K562 (cell line): ENCODE data around the gene CHPF2.

Experiments
- EZH2 ChIP-seq: IDR thresholded peaks from 2 replicates; pipeline ENCODE4 v1.6.1; 2012; ENCODE audit warnings: low read depth, mild to moderate bottlenecking, inconsistent platforms, low read length, borderline replicate concordance
- FOSL1 ChIP-seq: fragments of 200-800 bp; sonication (Bioruptor generic); conservative IDR thresholded peaks from 2 replicates; pipeline ENCODE4 v1.6.1; 2016; ENCODE audit warnings: missing genetic modification characterization, missing compliant biosample characterization
- GABPA ChIP-seq: fragments of 200-800 bp; sonication (Bioruptor generic); conservative IDR thresholded peaks from 2 replicates; pipeline ENCODE4 v1.6.1; 2016; ENCODE audit warnings: low read depth, missing genetic modification characterization, missing compliant biosample characterization
- KDM1A ChIP-seq, 2 experiments: fragments of 450-650 bp; IDR thresholded peaks; 2 replicates each; pipeline ENCODE4 v1.6.1; 2016; ENCODE audit warnings: mild to moderate bottlenecking in 2 of 2
- RNF2 ChIP-seq: sonication (generic); IDR thresholded peaks from 2 replicates; pipeline ENCODE4 v1.6.1; 2016
- STAT5B ChIP-seq: fragments of 250-450 bp; sonication (Bioruptor Pico); IDR thresholded peaks from 2 replicates; pipeline ENCODE4 v1.8.0; 2021; ENCODE audit warnings: mild to moderate bottlenecking, inconsistent platforms
- TCF7 ChIP-seq: sonication (generic); IDR thresholded peaks from 2 replicates; pipeline ENCODE4 v1.6.1; 2016; ENCODE audit warnings: antibody characterized with exemption, borderline replicate concordance
- ZNF174 ChIP-seq: fragments of 250-450 bp; sonication (Bioruptor Pico); IDR thresholded peaks from 2 replicates; pipeline ENCODE4 v1.4.0; 2020; ENCODE audit warnings: mild to moderate bottlenecking
- TF ChIP-seq, protein P1 (sequence below), 3 experiments: IDR thresholded peaks in 2 of 3; conservative IDR thresholded peaks in 1 of 3; 2 replicates each; pipeline ENCODE4 v1.5.1; 2011 to 2012; ENCODE audit warnings: low read length in 3 of 3, mild to moderate bottlenecking in 3 of 3, control low read depth in 2 of 3, improper control_type of control experiment in 1 of 3, inconsistent platforms in 1 of 3, low read depth in 1 of 3, mixed read lengths in 1 of 3, moderate library complexity in 1 of 3; ENCODE audit not compliant: insufficient read depth in 2 of 3

DNA sequence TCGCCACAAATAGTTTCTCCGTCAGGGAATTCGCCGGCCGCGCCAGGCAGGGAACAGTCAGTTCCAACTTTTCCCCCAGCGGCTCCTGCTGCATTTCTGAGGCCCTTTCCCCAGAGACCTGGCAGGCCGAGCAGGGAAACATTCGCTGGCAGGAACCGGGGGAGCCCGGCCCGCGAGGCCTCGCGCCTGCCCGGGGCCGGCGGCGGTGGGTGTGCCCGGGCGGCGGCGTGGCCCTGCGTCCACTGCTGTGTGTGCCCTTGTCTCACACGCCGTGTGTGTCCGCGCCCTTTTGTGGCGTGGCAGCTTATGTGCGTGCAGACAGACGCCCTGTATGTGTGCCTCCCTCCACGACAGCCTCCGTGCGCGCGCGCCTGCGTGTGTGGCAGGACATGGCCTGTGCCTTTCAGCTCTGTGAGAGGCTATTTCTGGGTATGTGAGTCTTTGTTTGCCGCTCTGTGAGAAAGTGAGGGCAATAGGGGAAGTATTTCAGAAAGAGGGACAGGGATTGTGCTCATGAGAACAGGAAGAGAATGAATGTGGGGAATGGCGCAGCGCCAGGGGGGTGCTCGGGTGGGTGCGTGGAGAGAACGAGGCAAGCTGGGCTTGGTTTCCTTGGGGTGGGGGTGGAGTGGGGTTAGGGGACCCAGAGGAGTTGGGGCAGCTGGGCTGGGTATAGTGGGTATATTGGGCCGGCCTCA, 16.9 kb downstream of the CHPF2 start:
- TF ChIP-seq RNF2, result no peak
- no peak for TF ChIP-seq ZNF174
- TF ChIP-seq KDM1A (IDR thresholded peaks at IDR 0.05), result no peak
- TF ChIP-seq TCF7, result no peak
- TF ChIP-seq, protein P1, sequence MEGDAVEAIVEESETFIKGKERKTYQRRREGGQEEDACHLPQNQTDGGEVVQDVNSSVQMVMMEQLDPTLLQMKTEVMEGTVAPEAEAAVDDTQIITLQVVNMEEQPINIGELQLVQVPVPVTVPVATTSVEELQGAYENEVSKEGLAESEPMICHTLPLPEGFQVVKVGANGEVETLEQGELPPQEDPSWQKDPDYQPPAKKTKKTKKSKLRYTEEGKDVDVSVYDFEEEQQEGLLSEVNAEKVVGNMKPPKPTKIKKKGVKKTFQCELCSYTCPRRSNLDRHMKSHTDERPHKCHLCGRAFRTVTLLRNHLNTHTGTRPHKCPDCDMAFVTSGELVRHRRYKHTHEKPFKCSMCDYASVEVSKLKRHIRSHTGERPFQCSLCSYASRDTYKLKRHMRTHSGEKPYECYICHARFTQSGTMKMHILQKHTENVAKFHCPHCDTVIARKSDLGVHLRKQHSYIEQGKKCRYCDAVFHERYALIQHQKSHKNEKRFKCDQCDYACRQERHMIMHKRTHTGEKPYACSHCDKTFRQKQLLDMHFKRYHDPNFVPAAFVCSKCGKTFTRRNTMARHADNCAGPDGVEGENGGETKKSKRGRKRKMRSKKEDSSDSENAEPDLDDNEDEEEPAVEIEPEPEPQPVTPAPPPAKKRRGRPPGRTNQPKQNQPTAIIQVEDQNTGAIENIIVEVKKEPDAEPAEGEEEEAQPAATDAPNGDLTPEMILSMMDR (IDR thresholded peaks at IDR 0.05 in 2 of 3, conservative IDR thresholded peaks at IDR 0.05 in 1 of 3; ENCODE audit: insufficient read depth in 2 of 3, low read depth in 1 of 3, low read length in 3 of 3), result no peak
- TF ChIP-seq EZH2, result no peak
- TF ChIP-seq FOSL1 (tag), result no peak
- no peak for TF ChIP-seq GABPA (tag)
- no peak for TF ChIP-seq STAT5B (CRISPR knock-in tag)
